ENCODE measurements around the gene BUB1.
"Not testable (repeated sequence)": the region's sequence is repeated elsewhere in the genome, so short reads cannot be mapped to it uniquely, and the experiment has no call there.

BUB1 gene

DNA sequence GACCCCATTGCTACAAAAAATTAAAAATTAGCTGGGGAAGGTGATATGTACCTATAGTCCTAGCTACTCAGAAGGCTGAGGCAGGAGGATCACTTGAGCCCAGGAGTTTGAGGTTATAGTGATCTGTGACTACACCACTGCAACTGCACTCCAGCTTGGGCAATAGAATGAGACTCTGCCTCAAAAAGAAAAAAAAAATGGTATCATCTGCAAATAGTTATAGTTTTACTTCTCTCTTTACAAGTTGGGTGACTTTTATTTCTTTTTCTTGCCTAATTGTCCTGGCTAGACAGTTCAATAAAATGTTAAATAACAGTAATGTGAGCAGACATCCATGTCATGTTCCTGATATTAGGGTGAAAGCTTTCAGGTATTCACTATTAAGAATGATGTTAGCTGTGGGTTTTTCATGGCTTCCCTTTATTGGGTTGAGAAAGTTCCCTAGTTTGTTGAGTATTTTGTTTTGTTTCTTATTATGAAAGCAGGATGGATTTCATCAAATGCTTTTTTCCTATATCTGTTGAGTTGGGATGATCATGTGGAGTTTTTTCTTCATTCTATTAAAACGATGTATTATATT, 29.6 kb upstream of the BUB1 start:
- Mint-ChIP-seq H3K4me3 (no peak overlapping the region), H3K9me3 (no peaks in the 10 kb centered on the region), H3K27ac (no peak overlapping the region), H3K4me1 (no peaks in the 10 kb centered on the region), H3K36me3 (no peaks in the 10 kb centered on the region), H3K27me3 (peaks cover 48% of the 10 kb centered on the region)
- CTCF ChIA-PET: no interaction called here
- DNase-seq: no peak

DNA sequence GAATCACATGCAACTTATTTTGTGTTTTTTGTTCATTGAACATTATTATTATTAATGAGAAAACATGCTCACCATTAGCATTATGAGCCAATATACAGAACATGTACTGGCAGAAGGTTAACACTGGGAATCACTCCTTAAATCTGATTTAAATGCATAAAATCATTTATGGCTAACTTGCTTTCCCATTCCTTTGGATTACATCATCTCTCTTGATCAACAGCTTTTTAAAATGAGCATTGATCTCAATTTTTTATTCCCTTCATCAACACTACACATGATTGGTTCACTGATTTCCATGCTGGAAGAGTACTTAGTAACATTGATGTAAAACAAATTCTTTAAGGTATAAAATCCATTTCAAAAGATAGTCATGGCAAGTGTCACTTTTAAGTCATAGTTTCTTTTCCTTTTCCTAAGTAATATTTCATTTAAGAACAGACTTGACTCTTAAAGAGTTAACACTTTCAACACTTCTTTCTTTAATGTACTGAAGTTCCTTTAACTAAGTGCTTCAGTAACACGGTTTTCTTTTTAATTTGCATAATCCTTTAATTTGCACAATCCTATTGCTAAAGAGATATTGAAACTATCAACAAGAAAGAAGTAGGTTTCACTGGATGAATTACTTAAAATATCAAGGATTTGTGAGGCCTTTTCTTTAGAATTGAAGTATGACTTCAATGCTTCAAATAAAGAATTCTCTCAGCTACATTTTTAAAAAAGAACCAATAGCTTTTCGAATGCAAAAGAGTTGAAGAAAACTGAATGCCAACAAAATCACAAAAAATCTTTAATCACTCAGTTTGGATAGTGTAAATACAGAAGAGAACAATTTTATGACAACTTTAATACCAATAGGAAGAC, 24.9 kb upstream of the BUB1 start:
- DNase-seq: no peak
- no peaks in the 10 kb centered on the region for H3K9me3 Mint-ChIP-seq
- no peak overlapping the region for H3K4me3 Mint-ChIP-seq
- no peaks in the 10 kb centered on the region for H3K4me1 Mint-ChIP-seq
- no peak overlapping the region for H3K27ac Mint-ChIP-seq
- CTCF ChIA-PET: no interaction called here
- peaks cover 22% of the 10 kb centered on the region for H3K27me3 Mint-ChIP-seq
- H3K36me3 Mint-ChIP-seq: no peaks in the 10 kb centered on the region

DNA sequence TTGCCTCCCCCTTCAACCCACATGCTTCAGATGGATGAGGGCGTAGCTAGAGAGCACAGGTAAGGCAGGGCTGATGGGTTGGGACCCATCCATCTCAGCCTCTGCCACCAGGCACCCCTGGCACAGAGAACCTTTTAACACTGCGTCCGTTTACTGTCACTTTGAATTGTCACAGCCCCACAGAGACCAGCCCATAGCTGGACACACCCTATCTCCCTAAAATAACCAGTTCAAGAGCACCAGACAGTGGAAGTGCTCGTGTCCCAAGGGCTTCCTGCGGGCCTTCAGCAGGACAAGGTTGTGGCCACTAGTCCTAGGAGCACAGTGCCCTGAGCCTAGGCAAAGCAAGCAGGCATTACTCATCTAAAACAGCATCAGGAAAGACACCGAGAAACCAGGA, 20.4 kb upstream of the BUB1 start:
- DNase-seq, CTCF ChIA-PET, H3K27ac Mint-ChIP-seq, H3K4me3 Mint-ChIP-seq, H3K4me1 Mint-ChIP-seq, H3K9me3 Mint-ChIP-seq, H3K36me3 Mint-ChIP-seq: not testable (repeated sequence)
- peaks cover 23% of the 10 kb centered on the region for H3K27me3 Mint-ChIP-seq

DNA sequence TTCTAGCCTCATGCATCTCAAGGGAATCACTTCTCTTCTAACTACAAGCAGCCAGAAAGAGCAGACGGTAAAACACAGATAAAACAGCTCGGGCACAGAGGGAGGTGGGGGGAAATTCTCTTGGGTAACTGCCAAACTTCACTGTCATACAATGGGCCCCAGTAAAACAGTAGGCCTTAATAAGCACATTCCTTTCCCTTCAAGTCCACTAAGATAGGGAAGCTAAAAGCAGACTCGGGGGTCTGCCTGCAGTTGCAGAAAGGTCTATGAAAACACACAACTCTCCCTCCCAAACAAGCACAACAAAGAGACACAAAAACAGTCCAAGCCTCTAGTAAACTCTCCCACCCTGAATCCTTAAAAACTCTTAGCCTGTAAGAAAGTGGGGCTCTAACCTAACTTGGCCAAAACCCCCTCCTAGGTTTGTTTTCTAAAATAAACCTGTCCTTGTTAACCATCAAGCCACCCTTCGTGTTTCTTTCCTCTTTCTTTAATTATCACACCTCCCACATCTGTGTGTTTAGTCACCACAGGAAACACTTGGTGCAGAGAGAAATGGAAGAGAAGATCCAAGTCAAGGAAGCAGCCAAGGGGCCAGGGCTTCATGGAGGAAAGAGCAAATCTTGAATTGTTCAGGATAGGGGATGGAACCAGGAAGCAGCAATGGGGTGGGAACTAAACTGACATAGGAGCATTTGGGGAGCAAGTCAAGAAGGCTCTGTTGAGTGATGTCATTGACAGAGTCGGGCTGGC, 17.5 kb upstream of the BUB1 start:
- H3K27ac Mint-ChIP-seq, H3K4me1 Mint-ChIP-seq, H3K36me3 Mint-ChIP-seq, DNase-seq, H3K9me3 Mint-ChIP-seq, H3K4me3 Mint-ChIP-seq, CTCF ChIA-PET: not testable (repeated sequence)
- H3K27me3 Mint-ChIP-seq: peaks cover 35% of the 10 kb centered on the region

DNA sequence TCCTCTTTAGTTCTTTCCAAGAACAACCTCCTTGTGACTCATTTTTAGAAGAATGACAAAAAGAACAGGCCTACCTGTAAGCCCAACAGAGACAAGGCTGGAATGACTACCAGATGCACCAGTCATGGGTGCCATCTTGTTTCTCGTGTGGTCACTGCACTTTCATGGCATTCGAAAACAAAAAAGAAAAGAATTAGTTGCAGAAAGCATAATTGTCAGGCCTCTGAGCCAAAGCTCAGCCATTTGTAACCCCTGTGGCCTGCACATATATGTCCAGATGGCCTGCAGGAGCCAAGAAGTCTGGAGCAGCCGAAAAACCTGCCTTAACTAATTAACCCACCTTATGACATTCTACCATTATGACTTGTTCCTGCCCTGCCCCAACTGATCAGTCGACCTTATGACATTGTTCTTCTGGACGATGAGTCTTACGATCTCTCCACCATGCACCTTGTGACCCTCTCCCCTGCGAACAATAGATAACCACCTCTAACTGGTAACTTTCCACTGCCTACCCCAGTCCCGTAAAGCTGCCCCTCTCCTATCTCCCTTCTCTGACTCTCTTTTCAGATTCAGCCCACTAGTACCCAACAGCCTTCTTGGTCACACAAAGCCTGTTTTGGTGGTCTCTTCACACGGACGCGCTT, 13.9 kb upstream of the BUB1 start:
- Mint-ChIP-seq H3K27ac (no peak overlapping the region), H3K4me3 (no peak overlapping the region), H3K9me3 (peaks cover 8% of the 10 kb centered on the region), H3K36me3 (no peaks in the 10 kb centered on the region), H3K27me3 (peaks cover 35% of the 10 kb centered on the region), H3K4me1 (no peaks in the 10 kb centered on the region)
- DNase-seq: no peak
- CTCF ChIA-PET: no interaction called here

DNA sequence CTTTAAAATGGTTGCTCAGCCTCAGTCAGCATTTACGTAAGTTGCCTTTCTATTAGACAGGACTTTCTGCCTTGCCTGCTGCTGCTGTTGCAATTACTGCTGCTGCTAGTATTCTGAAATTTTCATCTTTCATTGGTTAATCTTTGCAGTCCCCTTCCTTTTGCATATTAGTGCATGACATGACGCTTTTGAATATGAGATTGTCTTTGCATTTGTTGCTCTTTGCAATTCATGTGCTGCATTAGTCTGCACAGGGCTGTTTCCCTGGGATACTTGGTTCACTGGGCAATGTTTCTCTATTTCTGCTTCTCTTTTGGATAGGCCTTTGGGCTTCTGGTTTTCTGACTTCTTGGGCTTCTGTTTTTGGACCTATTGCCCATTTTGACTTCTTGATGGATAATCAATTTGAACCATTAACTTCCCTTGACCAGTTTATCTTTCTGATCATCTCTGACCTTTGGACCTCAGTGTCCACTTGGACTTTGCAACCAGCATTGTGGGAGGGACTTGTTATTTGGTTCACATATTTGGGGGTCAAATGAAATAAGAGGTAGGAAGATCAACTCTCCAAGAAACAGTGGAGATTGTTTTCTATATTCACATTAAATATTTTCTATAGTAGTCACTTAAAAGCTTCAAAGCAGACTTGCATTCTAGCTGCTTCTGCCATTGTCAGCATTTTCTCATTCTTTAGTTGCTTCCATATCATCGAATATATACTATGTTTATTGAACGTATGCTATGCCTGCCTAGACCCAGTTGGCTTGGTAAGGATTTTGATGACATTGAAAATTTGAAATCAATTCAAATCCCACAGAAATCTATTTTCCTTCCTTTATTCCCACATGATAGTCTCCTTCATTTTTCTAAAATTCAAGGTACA, 12.5 kb upstream of the BUB1 start:
- peaks cover 41% of the 10 kb centered on the region for H3K27me3 Mint-ChIP-seq
- no peaks in the 10 kb centered on the region for H3K4me1 Mint-ChIP-seq
- CTCF ChIA-PET: no interaction called here
- peaks cover 8% of the 10 kb centered on the region for H3K9me3 Mint-ChIP-seq
- H3K36me3 Mint-ChIP-seq: no peaks in the 10 kb centered on the region
- H3K4me3 Mint-ChIP-seq: no peak overlapping the region
- no peak overlapping the region for H3K27ac Mint-ChIP-seq
- no peak for DNase-seq

DNA sequence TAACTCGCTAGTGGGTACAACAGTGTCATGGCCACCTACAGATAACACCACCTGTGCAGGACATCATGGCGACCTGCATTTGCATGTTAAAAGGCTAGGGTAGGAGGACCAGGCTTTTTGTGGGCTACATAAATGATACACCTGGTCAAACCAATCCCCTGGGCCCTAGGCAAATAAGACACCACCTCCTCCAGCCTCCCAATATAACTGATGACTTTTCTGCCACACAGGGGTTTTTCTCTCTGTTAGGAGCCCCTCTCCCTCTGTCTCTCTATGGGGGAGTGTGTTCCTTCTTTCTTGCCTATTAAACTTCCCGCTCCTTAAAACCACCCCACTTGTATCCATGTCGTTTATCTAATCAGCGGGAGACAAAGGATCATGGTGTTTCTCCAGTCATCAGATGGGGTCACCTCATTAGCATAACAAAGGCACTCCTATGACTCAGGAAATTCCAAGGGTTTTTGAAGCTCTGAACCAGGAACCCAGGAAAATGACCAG, 10.8 kb upstream of the BUB1 start:
- CTCF ChIA-PET: no interaction called here
- no peak overlapping the region for H3K4me3 Mint-ChIP-seq
- H3K27me3 Mint-ChIP-seq: peaks cover 37% of the 10 kb centered on the region

DNA sequence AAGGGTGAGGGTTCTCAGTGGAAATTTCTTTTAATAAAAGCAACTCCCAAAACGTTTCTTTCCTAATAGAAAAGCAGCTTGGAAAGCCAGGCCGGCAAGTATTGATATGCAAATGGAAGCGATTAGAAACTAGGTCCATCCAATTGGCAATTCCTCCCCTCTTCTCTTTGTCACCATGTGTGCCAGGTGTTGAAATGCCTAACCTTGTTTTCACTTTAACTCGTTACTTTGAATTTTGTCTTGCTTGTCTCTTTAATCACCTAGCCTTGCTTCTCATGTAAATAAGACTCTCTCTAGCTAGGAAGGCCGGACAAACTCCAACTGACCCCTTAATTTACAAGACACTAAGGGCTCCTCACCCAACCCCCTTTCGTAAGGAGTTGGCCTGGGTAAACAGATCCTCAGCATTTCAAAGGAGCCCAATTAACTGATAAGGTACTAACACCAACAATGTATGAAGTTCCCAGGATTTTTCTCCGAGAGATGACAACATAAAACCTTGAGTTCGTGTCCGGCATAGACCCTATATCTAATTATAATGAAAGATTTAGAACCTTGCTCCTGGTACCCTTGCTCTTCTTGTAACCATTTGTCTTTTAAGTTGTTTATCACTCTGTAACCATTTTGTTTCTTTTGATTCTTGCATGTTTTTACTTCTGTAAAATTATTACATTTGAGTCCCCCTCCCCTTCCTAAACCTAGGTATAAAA, 10.1 kb upstream of the BUB1 start:
- CTCF ChIA-PET: interaction anchor here (1.4 kb wide), 1 partner anchor 67 kb away, joined by 4 read pairs; no protein-coding TSS in a partner anchor
- H3K36me3 Mint-ChIP-seq, DNase-seq, H3K4me1 Mint-ChIP-seq, H3K9me3 Mint-ChIP-seq, H3K27ac Mint-ChIP-seq, H3K4me3 Mint-ChIP-seq: not testable (repeated sequence)
- peaks cover 34% of the 10 kb centered on the region for H3K27me3 Mint-ChIP-seq

More for the DNA sequence above, 10.8 kb upstream of the BUB1 start:
- no peaks in the 10 kb centered on the region for H3K4me1 Mint-ChIP-seq
- no peak overlapping the region for H3K27ac Mint-ChIP-seq
- DNase-seq: no peak
- H3K36me3 Mint-ChIP-seq: no peaks in the 10 kb centered on the region
- peaks cover 8% of the 10 kb centered on the region for H3K9me3 Mint-ChIP-seq

DNA sequence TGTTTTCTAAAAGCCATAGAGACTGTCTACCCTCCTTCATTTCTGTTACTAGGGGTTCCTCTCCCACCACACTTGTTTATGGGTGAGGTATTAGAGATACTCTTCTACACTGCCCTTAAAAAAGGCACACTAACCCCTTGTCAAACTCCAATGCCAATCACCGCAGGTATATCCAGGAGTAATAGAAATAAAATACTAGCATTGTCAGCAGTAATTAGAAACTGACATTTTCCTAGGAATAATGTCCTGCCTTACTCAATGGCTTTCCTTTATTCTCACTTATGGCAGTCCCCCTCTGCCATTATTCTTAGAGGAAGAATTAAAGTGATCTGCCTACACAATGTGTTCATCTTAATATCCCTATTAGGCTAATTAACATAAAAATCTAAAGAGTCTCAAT, 5.0 kb upstream of the BUB1 start:
- Mint-ChIP-seq H3K27ac (no peak overlapping the region), H3K4me3 (no peak overlapping the region), H3K9me3 (peaks cover 4% of the 10 kb centered on the region), H3K4me1 (peaks cover 16% of the 10 kb centered on the region), H3K36me3 (no peaks in the 10 kb centered on the region), H3K27me3 (peaks cover 45% of the 10 kb centered on the region)
- no peak for DNase-seq
- CTCF ChIA-PET: no interaction called here

DNA sequence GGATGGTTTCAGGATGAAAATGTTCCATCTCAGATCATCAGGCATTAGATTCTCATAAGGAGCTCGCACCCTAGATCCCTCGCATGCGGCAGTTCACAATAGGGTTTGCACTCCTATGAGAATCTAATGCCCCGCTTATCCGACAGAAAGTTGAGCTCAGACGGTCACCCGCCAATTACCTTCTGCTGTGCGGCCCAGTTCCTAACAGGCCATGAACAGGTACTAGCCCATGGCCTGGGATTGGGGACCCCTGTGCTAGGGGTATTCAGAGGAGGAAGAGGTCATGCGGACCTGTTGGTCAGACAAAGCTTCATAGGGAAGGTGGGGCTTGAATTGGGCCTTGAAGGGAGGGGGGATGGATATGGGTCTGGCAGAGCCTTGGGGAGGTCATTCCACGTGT, 4.4 kb upstream of the BUB1 start:
- Mint-ChIP-seq H3K9me3 (no peaks in the 10 kb centered on the region), H3K36me3 (no peaks in the 10 kb centered on the region), H3K27ac (no peak overlapping the region), H3K4me3 (no peak overlapping the region), H3K4me1 (peaks cover 16% of the 10 kb centered on the region), H3K27me3 (peaks cover 46% of the 10 kb centered on the region)
- CTCF ChIA-PET: no interaction called here
- no peak for DNase-seq

DNA sequence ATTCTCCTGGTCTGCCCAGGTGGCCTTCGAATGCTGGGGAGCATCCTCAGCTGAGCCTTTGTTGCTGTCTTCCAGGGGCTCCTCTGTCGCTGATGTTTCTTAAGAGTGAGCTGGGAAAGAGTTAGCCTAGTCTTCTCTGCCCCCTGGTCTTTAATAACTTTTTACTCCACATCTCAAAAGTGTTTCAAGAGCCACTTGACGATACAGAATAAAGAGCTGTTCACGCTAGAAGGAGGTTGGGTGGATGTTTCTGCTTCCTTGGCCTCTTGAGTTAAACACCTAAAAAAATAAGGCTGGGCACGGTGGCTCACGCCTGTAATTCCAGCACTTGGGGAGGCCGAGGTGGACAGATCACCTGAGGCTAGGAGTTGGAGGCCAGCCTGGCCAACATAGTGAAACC, 2.8 kb upstream of the BUB1 start:
- Mint-ChIP-seq H3K4me1 (peaks cover 29% of the 10 kb centered on the region), H3K36me3 (peaks cover 5% of the 10 kb centered on the region), H3K4me3 (no peak overlapping the region), H3K27ac (no peak overlapping the region), H3K9me3 (no peaks in the 10 kb centered on the region), H3K27me3 (peaks cover 40% of the 10 kb centered on the region)
- CTCF ChIA-PET: interaction anchor here (3.2 kb wide), 1 partner anchor 74 kb away, joined by 20 read pairs; no protein-coding TSS in a partner anchor
- no peak for DNase-seq

DNA sequence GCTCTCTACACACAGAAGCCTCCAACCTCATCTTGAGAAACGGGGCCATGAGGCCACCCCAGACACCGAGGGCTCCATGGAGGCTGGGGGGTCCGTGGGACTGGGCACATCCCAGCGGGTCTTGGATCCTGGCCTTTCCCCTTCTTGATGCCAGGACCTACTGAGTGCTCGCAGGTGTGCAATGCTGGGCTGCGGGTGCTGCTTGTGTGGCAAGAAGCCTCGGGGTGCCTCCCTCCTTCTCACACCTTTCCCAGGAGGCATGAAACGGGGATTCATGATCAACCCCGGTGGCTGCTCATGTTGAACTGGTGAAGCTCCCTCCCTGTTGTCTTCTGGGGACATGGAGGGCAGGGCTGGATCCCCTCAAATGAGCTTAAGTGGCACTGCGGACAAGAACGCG, 2.0 kb upstream of the BUB1 start:
- CTCF ChIA-PET: interaction anchor here (0.9 to 3.2 kb wide), 3 partner anchors 31 to 75 kb away, joined by 3 to 20 read pairs (median 4); no protein-coding TSS in a partner anchor
- Mint-ChIP-seq H3K9me3 (no peaks in the 10 kb centered on the region), H3K27me3 (peaks cover 32% of the 10 kb centered on the region), H3K4me3 (peak overlapping the region; percentile 37), H3K36me3 (peaks cover 10% of the 10 kb centered on the region), H3K4me1 (peaks cover 36% of the 10 kb centered on the region), H3K27ac (peak overlapping the region; percentile 49)
- no peak for DNase-seq

DNA sequence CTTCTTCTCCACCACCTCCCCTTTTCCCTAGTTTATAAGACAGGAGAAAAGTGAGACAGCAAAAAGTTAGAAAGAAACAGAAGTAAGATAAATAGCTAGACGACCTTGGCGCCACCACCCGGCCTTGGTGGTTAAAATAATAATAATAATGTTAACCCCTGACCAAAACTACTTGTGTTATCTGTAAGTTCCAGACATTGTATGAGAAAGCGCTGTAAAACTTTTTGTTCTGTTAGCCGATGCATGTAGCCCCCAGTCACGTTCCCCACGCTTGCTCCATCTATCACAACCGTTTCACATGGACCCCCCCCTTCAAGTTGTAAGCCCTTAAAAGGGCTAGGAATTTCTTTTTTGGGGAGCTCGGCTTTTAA, 1.5 kb upstream of the BUB1 start:
- peaks cover 14% of the 10 kb centered on the region for H3K36me3 Mint-ChIP-seq

More for the DNA sequence above, 1.5 kb upstream of the BUB1 start:
- Mint-ChIP-seq H3K4me3 (peak overlapping the region; percentile 90), H3K9me3 (no peaks in the 10 kb centered on the region), H3K27me3 (peaks cover 30% of the 10 kb centered on the region), H3K27ac (peak overlapping the region; percentile 49), H3K4me1 (peaks cover 41% of the 10 kb centered on the region)
- no peak for DNase-seq
- CTCF ChIA-PET: interaction anchor here (0.9 to 3.2 kb wide), 3 partner anchors 31 to 75 kb away, joined by 3 to 20 read pairs (median 4); no protein-coding TSS in a partner anchor

All from activated naive CD4-positive, alpha-beta T cell treated with anti-CD3 and anti-CD28 coated beads, Interleukin-2, amount 10 ng/mL, durations not matched to agents 7 days and 5 days (primary cell).